GM10266 (cell line): ENCODE results near the gene GGA1.
A peak's percentile ranks its signal among the peaks of the same experiment; 100 is the strongest.

Experiments
- DNase-seq: peaks from one replicate; pipeline ENCODE4 v3.0.0; 2012; ENCODE audit errors: extremely low spot score
- TF ChIP-seq, protein P1 (sequence below): IDR thresholded peaks from 2 replicates; pipeline ENCODE4 v1.5.1; 2012; ENCODE audit warnings: mild to moderate bottlenecking, low read depth; ENCODE audit not compliant: control insufficient read depth, insufficient read depth; ENCODE audit errors: missing control alignments

GGA1 gene

DNA sequence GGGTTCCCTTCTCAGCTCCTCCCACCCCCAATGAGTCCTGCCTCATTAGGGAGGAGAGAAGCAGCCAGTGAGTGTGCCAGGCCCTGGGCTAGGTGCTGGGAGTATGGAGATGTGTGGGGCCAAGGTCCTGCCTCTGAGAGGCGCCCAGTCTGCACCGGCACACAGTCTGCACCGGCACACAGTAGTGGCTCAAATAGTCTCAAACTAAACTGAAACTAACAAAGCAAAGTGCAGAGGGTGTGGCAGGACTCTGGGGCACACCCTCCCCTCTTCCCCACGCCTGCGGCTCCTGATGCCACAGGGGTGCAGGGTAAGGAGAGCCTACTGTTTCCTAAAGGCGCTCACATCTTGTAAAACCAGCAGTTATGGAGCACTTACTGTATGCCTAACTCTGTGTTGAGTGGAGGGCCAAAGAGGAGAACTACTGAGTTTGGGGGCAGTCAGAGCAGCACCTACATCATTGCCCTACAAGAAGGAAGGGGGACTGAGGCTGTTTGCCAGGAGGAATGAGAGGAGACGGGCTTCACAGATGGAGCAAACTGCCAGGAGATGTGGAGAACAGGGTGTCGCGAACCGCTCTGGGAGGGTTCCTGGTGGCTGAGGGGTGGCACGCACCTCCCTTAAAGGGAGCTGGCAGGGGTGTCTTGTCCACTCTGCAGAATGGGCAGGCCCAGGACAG lies 29.9 kb downstream of the GGA1 start:
- DNase-seq: no peak
- TF ChIP-seq, protein P1, sequence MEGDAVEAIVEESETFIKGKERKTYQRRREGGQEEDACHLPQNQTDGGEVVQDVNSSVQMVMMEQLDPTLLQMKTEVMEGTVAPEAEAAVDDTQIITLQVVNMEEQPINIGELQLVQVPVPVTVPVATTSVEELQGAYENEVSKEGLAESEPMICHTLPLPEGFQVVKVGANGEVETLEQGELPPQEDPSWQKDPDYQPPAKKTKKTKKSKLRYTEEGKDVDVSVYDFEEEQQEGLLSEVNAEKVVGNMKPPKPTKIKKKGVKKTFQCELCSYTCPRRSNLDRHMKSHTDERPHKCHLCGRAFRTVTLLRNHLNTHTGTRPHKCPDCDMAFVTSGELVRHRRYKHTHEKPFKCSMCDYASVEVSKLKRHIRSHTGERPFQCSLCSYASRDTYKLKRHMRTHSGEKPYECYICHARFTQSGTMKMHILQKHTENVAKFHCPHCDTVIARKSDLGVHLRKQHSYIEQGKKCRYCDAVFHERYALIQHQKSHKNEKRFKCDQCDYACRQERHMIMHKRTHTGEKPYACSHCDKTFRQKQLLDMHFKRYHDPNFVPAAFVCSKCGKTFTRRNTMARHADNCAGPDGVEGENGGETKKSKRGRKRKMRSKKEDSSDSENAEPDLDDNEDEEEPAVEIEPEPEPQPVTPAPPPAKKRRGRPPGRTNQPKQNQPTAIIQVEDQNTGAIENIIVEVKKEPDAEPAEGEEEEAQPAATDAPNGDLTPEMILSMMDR: no peak

DNA sequence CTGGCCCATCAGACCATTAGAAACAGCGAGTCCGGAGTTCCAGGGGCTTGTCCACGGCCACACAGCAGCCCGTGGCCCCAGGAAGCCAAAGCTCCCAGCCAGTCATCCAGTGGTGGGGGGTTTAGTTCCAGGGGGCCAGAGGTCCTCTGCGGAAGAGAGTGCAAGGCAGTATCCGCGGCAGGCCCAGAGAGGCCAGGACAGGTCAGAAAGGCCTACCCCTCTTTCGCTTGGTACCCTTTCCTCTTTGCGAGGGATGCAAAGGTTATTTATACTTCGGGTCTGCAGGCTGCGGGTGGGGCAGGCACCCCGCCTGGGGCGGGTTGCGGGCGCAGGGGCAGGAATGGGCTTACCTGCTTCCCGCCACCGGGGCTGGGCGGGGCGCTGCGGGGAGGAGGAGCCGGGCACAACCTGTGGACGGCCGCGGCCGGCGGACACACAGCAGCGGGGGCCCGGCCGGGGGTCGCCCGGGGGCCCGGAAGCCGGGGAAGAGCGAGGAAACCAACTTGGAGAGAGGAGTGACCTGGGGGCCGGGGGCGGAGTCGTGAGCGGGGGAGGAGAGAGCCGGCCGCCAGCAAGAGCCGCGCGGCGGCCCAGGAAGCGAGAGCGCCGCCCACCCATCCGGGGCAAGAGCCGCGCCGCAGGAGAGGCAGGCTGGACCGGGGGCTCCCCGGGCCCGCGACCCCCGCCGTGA lies 30.6 kb downstream of the GGA1 start, which contains the start of gene SH3BP1:
TSS of gene SH3BP1 (plus strand) at position 600 of the 691 bp plus-strand sequence. CDS start 119 bp downstream, outside the sequence.
- TF ChIP-seq, protein P1: no peak
- DNase-seq: peak; percentile 83

DNA sequence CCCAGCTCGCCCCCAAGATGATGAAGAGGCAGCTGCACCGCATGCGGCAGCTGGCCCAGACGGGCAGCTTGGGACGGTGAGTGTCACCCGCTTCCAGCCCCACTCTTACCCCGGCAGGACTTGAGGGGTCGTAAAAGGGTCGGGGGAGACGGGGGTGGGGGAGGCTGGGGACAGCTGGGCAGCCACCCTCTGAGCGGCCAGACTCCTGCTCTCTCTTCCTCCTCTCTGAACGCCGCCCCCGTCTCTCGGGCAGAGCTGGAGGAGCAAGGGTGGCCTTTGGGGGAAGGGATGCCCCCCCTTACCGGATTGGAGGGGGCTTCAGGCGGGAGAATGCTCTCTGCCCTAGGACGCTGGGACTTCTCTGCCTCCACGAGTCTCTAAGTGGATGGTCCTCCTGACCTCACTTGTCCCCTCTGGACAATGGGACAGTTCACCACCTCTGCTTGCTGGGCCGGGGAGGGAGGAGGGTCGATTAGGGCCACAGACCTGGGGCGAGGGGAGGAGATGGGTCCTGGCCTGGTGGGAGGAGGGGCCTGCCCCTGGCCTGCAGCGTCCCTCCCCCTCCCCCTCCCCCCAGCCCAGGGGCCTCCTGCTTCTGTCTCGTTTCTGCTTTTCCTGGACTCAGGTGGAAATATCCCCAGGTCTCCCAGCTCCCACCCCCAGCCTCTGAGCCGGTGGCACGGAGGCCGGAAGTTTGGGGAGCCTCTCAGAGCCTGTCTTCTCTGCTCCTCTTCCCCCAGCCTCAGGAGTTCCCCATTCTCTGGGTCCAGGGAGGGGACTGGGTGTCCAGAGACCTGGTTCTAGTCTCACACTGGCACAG lies 31.3 kb downstream of the GGA1 start:
- TF ChIP-seq, protein P1: no peak
- DNase-seq: peak; percentile 67

DNA sequence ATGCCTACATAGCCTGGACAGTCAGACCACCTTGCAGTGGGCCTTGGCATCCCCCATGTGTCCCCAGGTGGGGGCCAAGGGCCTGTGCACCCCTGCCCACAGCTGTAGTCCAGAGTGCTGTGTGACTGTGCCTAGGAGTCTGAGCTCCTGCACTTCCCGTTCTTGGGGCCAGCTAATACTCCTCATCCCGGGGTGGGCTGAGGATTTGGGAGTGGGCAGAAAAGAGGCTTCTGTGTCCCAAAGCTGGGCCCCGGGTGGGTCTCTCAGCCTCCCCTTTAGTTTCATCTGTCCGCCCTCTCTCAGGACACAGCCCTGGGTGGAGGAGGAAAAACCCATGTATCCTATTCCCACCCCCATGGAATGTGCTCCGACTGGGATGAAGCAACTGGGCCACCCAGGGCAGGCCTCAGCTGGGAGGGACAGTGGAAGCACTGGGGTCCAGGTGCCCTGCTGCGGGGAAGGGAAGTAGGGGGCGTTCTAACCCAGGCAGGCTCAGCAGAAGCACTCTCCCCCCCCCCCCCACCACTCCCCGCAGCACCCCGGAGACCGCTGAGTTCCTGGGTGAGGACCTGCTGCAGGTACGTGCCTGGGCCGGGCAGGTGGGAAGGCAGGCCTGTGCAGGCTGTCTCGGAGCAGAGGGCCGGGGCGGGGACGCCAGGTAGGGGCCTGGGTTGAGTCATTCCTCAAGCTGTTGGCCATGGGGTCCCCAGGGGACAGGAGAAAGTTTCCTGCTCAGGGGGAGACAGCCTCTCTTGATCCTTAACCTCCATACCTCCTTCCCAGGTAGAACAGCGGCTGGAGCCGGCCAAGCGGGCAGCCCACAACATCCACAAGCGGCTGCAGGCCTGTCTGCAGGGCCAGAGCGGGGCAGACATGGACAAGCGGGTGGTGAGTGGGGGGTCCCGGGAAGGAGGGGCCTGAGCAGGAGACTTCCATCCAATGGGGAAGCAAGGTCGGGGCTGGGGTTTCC lies 32.2 kb downstream of the GGA1 start:
- TF ChIP-seq, protein P1: no peak
- DNase-seq: no peak

DNA sequence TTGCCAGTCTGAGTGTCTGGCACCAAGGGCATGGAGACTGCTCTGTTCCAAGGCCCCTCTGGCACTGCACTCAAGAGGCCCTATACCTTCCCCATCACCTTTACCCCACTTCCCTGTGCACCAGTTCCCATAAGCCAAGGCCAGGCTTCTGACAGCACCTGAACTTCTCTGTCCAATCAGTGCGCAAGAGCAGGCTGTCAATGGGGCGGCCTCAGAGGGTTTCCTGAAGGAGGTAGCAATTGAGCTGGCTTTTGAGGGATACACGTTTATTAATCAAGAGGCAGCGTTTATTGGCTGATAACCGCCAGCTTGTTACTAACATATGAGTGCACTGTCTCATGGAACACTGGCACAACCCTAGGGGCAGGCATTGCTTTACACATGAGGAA lies 32.9 kb downstream of the GGA1 start:
- TF ChIP-seq, protein P1: no peak
- no peak for DNase-seq

DNA sequence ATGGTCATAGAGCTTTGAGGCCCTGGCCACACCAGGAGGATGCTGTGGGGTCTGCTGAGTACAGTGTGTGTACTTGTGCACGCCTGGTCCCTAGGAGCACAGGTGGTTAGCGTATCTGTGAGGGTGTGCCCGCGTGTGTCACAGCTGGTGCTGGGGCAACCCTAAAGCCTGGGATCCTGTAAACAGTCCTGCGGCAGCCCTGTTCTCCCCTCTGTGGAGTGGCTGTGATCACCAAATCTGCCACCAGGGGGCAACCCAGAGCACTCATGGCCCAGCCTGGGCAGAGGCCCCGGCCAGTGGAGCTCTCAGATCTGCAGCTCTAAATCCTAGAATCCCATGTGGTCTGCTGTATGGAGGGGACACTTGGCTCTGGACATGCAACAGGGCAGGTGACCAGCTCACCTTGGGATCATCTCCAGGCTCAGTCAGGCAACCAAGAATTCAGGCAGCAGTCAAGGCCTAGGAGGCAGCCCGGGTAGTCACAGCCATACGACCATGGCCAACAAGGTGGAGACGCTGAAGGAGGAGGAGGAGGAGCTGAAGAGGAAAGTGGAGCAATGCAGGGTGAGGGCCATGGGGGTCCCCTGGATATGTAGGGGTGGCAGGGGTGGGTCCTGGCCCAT lies 34.7 kb downstream of the GGA1 start:
- TF ChIP-seq, protein P1: peak; percentile 91
- DNase-seq: peak; percentile 90
